Panc1 (cell line): ENCODE measurements around the gene SBF1. TPM values are rescaled to one million over a fixed set of nuclear protein-coding genes. Genes with fewer than 3 reads are reported as not detected.

Experiments used
- ATAC-seq: fragments of 200-7000 bp; cut with Tn5 transposase; 2 replicates; pipeline ENCODE4 v1.9.1; 2020; ENCODE audit warnings: mild to moderate bottlenecking, moderate library complexity
- BruUV-seq: library from RNA; stranded (reverse); fragments of 400-500 nt; replicated peaks from 2 replicates; lab custom pipeline; 2021; lab: Mats Ljungman, UMichigan
- CTCF ChIA-PET: fragments of 300-600 bp; sonication (Branson Sonifier 250); formaldehyde crosslinking; loops from one replicate; lab custom pipeline; 2022; ENCODE audit warnings: antibody characterized with exemption; lab: Charles Lee
- POLR2A ChIA-PET: fragments of 300-600 bp; sonication (Branson Sonifier 250); formaldehyde crosslinking; loops from one replicate; lab custom pipeline; 2022; ENCODE audit warnings: antibody characterized with exemption; lab: Charles Lee
- DNase-seq: peaks from one replicate; pipeline ENCODE4 v3.0.0-alpha.2; 2010; ENCODE audit warnings: low read depth, low spot score
- H3K27ac ChIP-seq: 2 replicates; pipeline ENCODE4 v1.5.1; 2011; ENCODE audit warnings: mild to moderate bottlenecking, low read length, inconsistent platforms
- H3K27me3 ChIP-seq: fragments of 200-500 bp; sonication (Bioruptor generic); 2 replicates; pipeline ENCODE4 v1.6.0; 2014; ENCODE audit warnings: low read length, inconsistent platforms; ENCODE audit not compliant: control insufficient read depth, insufficient read depth
- H3K36me3 ChIP-seq: fragments of 200-500 bp; sonication (Bioruptor generic); 2 replicates; pipeline ENCODE4 v1.5.1; 2014; ENCODE audit warnings: inconsistent platforms, mild to moderate bottlenecking, low read length, moderate library complexity; ENCODE audit not compliant: control insufficient read depth, insufficient read depth
- H3K4me1 ChIP-seq: 2 replicates; pipeline ENCODE4 v1.5.1; 2011; ENCODE audit warnings: inconsistent platforms, mild to moderate bottlenecking, low read length, moderate library complexity; ENCODE audit not compliant: control insufficient read depth, insufficient read depth
- H3K4me3 ChIP-seq, 2 experiments: 2 replicates each; pipeline ENCODE4 v1.5.1; 2011 to 2012; ENCODE audit warnings: low read depth in 2 of 2, low read length in 2 of 2, mild to moderate bottlenecking in 2 of 2, inconsistent platforms in 1 of 2, moderate library complexity in 1 of 2
- H3K9me3 ChIP-seq: fragments of 200-500 bp; sonication (Bioruptor generic); 2 replicates; pipeline ENCODE4 v1.5.1; 2014; ENCODE audit warnings: low read depth, mild to moderate bottlenecking, inconsistent platforms, low read length, moderate library complexity; ENCODE audit not compliant: control insufficient read depth, insufficient read depth
- CTCF ChIP-seq: fragments of 450-650 bp; IDR thresholded peaks from 2 replicates; pipeline ENCODE4 v1.5.1; 2017; ENCODE audit warnings: mild to moderate bottlenecking
- POLR2AphosphoS5 ChIP-seq: IDR thresholded peaks from 2 replicates; pipeline ENCODE4 v1.6.1; 2012; ENCODE audit warnings: mild to moderate bottlenecking, low read depth, low read length, moderate library complexity
- REST ChIP-seq, 2 experiments: IDR thresholded peaks; 2 replicates each; pipeline ENCODE4 v1.6.1; 2011 to 2012; ENCODE audit warnings: low read depth in 2 of 2, control low read depth in 1 of 2, low read length in 1 of 2, mild to moderate bottlenecking in 1 of 2, moderate library complexity in 1 of 2; ENCODE audit not compliant: insufficient read depth in 1 of 2
- SIN3A ChIP-seq: IDR thresholded peaks from 2 replicates; pipeline ENCODE4 v1.6.1; 2012; ENCODE audit warnings: low read depth, mild to moderate bottlenecking, low read length, moderate library complexity, borderline replicate concordance; ENCODE audit not compliant: insufficient read depth
- TCF7L2 ChIP-seq: IDR thresholded peaks from 2 replicates; pipeline ENCODE4 v1.6.1; 2011; ENCODE audit warnings: mild to moderate bottlenecking, low read depth, low read length, inconsistent platforms
- in situ Hi-C: cut with HindIII; loops from 2 replicates; pipeline ENCODE4 v1.10.0; 2016; ENCODE audit warnings: low sequenced_read_pairs, low pct_unique_long_range_greater_than_20kb
- intact Hi-C: fragments of 100-400 bp; cut with micrococcal nuclease; formaldehyde crosslinking; loops from one replicate; pipeline ENCODE4 v1.10.0; 2022; ENCODE audit not compliant: unreplicated experiment
- total RNA-seq: library from RNA; stranded (reverse); gene quantifications from one replicate; pipeline ENCODE4 v1.2.1, GENCODE V29; 2021; ENCODE audit not compliant: unreplicated experiment

SBF1 gene
- total RNA-seq, 1 experiment from 2014 or later = 59.2 TPM

- CTCF ChIA-PET = no interaction called here
- DNase-seq = no peak
- Histone ChIP-seq H3K4me1 (no peaks in the 10 kb centered on the region), H3K4me3 (no peak overlapping the region), H3K27me3 (no peaks in the 10 kb centered on the region), H3K9me3 (no peaks in the 10 kb centered on the region), H3K36me3 (peaks cover 3% of the 10 kb centered on the region; the same call in 1 of the 2 replicates), H3K27ac (no peak overlapping the region)
- ATAC-seq = peak; percentile 63
- in situ Hi-C loops (no loop called here), intact Hi-C loops (no loop called here)
- no peak for TF ChIP-seq SIN3A
- TF ChIP-seq CTCF = peak; percentile 71; the same call in 1 of the 2 replicates
- POLR2A ChIA-PET = no interaction called here
- no TSS peak for BruUV-seq
These were observed 18.2 kb downstream of the SBF1 start for GRCh38 chr22:50456466-50457234.

- H3K36me3 ChIP-seq = peaks cover 3% of the 10 kb centered on the region; the same call in 1 of the 2 replicates
- no peaks in the 10 kb centered on the region for H3K27me3 ChIP-seq
- TF ChIP-seq SIN3A = no peak
- TF ChIP-seq POLR2AphosphoS5 = no peak
- TF ChIP-seq TCF7L2 = no peak
- no peak overlapping the region for H3K4me3 ChIP-seq
- POLR2A ChIA-PET = no interaction called here
- H3K9me3 ChIP-seq = no peaks in the 10 kb centered on the region
- DNase-seq (no peak), ATAC-seq (no peak)
- no TSS peak for BruUV-seq
- H3K27ac ChIP-seq = no peak overlapping the region
- CTCF ChIA-PET = no interaction called here
- in situ Hi-C loops = no loop called here
- intact Hi-C loops = no loop called here
- no peaks in the 10 kb centered on the region for H3K4me1 ChIP-seq
These were observed 18.8 kb downstream of the SBF1 start for GRCh38 chr22:50456026-50456425.

- ChIA-PET CTCF (no interaction called here), POLR2A (no interaction called here)
- 0 out of 2 replicates have a peak, but pooled peaks cover 2% of the 10 kb centered on the region for H3K36me3 ChIP-seq
- intact Hi-C loops = no loop called here
- H3K27ac ChIP-seq = no peak overlapping the region
- H3K27me3 ChIP-seq = no peaks in the 10 kb centered on the region
- no peaks in the 10 kb centered on the region for H3K4me1 ChIP-seq
- DNase-seq (no peak), ATAC-seq (no peak)
- H3K4me3 ChIP-seq = no peak overlapping the region
- no peaks in the 10 kb centered on the region for H3K9me3 ChIP-seq
- no TSS peak for BruUV-seq
- in situ Hi-C loops = no loop called here
- TF ChIP-seq POLR2AphosphoS5 = no peak
- no peak for TF ChIP-seq REST (IDR thresholded peaks at IDR 0.05; ENCODE audit: insufficient read depth in 1 of 2, low read depth in 2 of 2, low read length in 1 of 2)
- TF ChIP-seq SIN3A = no peak
- no peak for TF ChIP-seq CTCF
- TF ChIP-seq TCF7L2 = no peak
These were observed 19.6 kb downstream of the SBF1 start for GRCh38 chr22:50455201-50455600.
